Kidney (tissue), 14 donors: ENCODE data around the gene MAN2A2. TPM values are rescaled to one million over a fixed set of nuclear protein-coding genes. Genes with fewer than 3 reads are reported as not detected.
"Not testable (repeated sequence)": the region's sequence is repeated elsewhere in the genome, so short reads cannot be mapped to it uniquely, and the experiment has no call there.

Experiments
- DNase-seq, 5 donors: peaks; one replicate each; pipeline ENCODE4 v3.0.0-alpha.2; 2013 to 2020
- FAIRE-seq: peaks from 2 replicates; lab custom pipeline; 2012; peaks lifted over from hg19 to GRCh38; lab: Jason Lieb, UNC
- H3K27ac ChIP-seq, 2 donors: one replicate each; pipeline ENCODE4 v1.7.0; 2013; ENCODE audit warnings: low read depth in 2 of 2, low read length in 2 of 2, inconsistent platforms in 1 of 2
- H3K27me3 ChIP-seq: one replicate; pipeline ENCODE4 v1.7.1; 2013; ENCODE audit warnings: low read length, inconsistent platforms; ENCODE audit not compliant: control insufficient read depth, insufficient read depth
- H3K36me3 ChIP-seq, 3 donors: one replicate each; pipeline versions ENCODE4 v1.7.0 to v1.7.1; 2013; ENCODE audit warnings: low read length in 3 of 3, control low read depth in 1 of 3, inconsistent platforms in 1 of 3; ENCODE audit not compliant: insufficient read depth in 3 of 3, control insufficient read depth in 2 of 3
- H3K4me1 ChIP-seq, 3 donors: one replicate each; pipeline versions ENCODE4 v1.7.0 to v1.7.1; 2013; ENCODE audit warnings: low read length in 3 of 3, inconsistent platforms in 1 of 3, low read depth in 1 of 3; ENCODE audit not compliant: control insufficient read depth in 2 of 3, insufficient read depth in 2 of 3
- H3K4me3 ChIP-seq, 3 donors: one replicate each; pipeline versions ENCODE4 v1.7.0 to v1.8.1; 2013; ENCODE audit warnings: low read length in 3 of 3, control low read depth in 1 of 3, inconsistent platforms in 1 of 3
- H3K9ac ChIP-seq, 3 donors: one replicate each; pipeline versions ENCODE4 v1.7.0 to v1.7.1; 2013; ENCODE audit warnings: low read length in 3 of 3, control low read depth in 1 of 3, inconsistent platforms in 1 of 3
- H3K9me3 ChIP-seq, 3 donors: one replicate each; pipeline versions ENCODE4 v1.7.0 to v1.7.1; 2013; ENCODE audit warnings: low read length in 3 of 3, control low read depth in 1 of 3, inconsistent platforms in 1 of 3; ENCODE audit not compliant: control insufficient read depth in 2 of 3, insufficient read depth in 1 of 3
- intact Hi-C: fragments of 100-400 bp; cut with DNase I; formaldehyde crosslinking; loops from one replicate; pipeline ENCODE4 v1.11.1; 2022
- polyA plus RNA-seq: library from polyadenylated mRNA; stranded (reverse); fragments of 350-450 nt; fragmentation: Illumina TruSeq; extraction: RNeasy Lipid Tissue Mini Kit (QIAGEN cat#74804); gene quantifications from one replicate; pipeline ENCODE4 v1.2.3, GENCODE V29; 2014; ENCODE audit warnings: low read depth, low replicate concordance; ENCODE audit not compliant: insufficient read depth
- total RNA-seq: library from RNA; stranded (reverse); fragmentation: NEBNext Ultra II Directional; extraction: Animal tissue kit (Norgen Biotek cat#: 25700); gene quantifications from one replicate; pipeline ENCODE4 v1.2.1, GENCODE V29; 2021
- TF ChIP-seq, protein P1 (sequence below): IDR thresholded peaks from 3 replicates; pipeline ENCODE4 v1.5.1; 2012; ENCODE audit warnings: mild to moderate bottlenecking, moderate library complexity, borderline replicate concordance; ENCODE audit not compliant: insufficient read depth; ENCODE audit errors: extremely low read depth
- donor health status: control.
- donor health status: control.
- donor health status: control.
- donor health status: control.
- donor health status: control.
- donor health status: DM: yes; HTN: yes; CAD: no.
- donor health status: Normal renal cell carcinoma (clear cell type).

MAN2A2 gene
- total and polyA plus RNA-seq, 2 donors from 2014 or later, result 11.4 to 56.3 TPM

DNA sequence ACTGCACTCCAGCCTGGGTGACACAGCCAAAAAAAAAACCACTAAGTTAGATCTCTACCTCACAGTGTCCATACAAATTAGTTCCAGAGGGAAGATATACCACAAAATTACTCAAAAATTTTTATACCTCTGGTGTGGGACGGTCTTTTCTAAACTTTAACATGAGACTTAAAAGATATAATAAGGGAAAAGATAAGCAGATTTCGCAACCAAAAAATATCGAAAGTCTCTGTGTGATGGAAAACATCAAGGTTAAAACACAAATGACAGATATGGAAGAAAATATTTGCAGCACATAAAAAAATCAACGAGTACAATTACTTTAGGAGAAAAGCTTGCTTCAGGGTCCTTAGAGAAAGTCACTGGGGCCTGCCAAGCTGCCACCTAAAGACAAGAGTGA, 18.8 kb downstream of the MAN2A2 start:
- H3K9me3 ChIP-seq, result no peaks in the 10 kb centered on the region
- DNase-seq (no peak), FAIRE-seq (no peak)
- no peak overlapping the region for H3K27ac ChIP-seq
- no peak overlapping the region for H3K9ac ChIP-seq
- TF ChIP-seq, protein P1, sequence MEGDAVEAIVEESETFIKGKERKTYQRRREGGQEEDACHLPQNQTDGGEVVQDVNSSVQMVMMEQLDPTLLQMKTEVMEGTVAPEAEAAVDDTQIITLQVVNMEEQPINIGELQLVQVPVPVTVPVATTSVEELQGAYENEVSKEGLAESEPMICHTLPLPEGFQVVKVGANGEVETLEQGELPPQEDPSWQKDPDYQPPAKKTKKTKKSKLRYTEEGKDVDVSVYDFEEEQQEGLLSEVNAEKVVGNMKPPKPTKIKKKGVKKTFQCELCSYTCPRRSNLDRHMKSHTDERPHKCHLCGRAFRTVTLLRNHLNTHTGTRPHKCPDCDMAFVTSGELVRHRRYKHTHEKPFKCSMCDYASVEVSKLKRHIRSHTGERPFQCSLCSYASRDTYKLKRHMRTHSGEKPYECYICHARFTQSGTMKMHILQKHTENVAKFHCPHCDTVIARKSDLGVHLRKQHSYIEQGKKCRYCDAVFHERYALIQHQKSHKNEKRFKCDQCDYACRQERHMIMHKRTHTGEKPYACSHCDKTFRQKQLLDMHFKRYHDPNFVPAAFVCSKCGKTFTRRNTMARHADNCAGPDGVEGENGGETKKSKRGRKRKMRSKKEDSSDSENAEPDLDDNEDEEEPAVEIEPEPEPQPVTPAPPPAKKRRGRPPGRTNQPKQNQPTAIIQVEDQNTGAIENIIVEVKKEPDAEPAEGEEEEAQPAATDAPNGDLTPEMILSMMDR, result no peak
- no peaks in the 10 kb centered on the region for H3K4me1 ChIP-seq
- no peaks in the 10 kb centered on the region for H3K27me3 ChIP-seq
- H3K36me3 ChIP-seq, result peaks cover 0 to 31% (median 28%) of the 10 kb centered on the region in 3 donors
- H3K4me3 ChIP-seq, result no peak overlapping the region
- intact Hi-C loops, result no loop called here

DNA sequence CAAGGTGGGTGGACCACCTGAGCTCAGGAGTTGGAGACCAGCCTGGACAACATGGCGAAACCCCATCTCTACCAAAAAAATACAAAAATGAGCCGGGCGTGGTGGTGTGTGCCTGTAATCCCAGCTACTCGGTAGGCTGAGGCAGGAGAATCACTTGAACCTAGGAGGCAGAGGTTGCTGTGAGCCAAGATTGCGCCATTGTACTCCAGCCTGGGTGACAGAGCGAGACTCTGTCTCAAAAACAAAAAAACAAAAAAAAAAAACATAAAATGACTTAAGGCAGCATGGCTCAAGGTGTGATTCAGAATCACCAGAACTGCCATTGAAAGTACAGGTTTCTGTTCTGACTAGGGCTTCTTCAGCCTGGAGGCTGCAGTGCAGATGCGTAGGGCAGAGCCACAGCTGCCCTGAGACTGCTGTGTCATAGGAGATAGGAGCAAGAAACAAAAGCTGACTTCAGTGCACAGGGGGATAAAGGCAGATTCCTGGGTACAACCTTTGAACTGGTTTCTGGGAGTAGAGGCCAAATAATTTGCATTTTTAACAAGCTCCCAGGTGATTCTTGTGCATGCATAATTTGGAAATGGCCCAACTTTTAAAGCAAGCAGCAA, 19.7 kb downstream of the MAN2A2 start:
- H3K9ac ChIP-seq, FAIRE-seq, H3K4me1 ChIP-seq, intact Hi-C loops, H3K4me3 ChIP-seq, H3K27ac ChIP-seq, H3K9me3 ChIP-seq, H3K27me3 ChIP-seq: not testable (repeated sequence)
- peak in 1 of 5 donors; percentile 25 for DNase-seq
- H3K36me3 ChIP-seq, result peaks cover 0 to 27% (median 22%) of the 10 kb centered on the region in 3 donors

DNA sequence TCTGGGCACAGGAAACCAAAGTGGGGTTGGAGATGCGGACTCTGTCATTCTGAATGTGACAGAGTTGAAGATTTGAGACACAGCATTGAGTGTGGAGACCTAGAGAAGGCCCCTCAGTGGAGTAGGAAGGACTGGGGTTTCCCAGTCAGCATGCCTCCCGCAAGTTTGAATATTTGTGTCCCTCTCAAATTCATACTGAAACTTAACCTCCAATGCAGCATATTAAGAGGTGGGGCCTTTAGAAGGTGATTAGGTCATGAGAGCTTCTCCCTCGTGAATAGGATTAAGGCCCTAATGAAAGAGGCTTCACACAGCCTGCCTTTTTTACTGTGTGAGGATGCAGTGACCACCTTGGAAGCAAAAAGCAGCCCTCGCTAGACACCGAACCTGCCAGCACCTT, 21.3 kb downstream of the MAN2A2 start:
- Histone ChIP-seq H3K4me1 (no peaks in the 10 kb centered on the region), H3K9ac (no peak overlapping the region), H3K27me3 (no peaks in the 10 kb centered on the region), H3K36me3 (peaks cover 0 to 15% (median 15%) of the 10 kb centered on the region in 3 donors), H3K27ac (no peak overlapping the region), H3K4me3 (no peak overlapping the region), H3K9me3 (no peaks in the 10 kb centered on the region)
- DNase-seq (no peak), FAIRE-seq (no peak)
- intact Hi-C loops, result no loop called here
- TF ChIP-seq, protein P1, result no peak

DNA sequence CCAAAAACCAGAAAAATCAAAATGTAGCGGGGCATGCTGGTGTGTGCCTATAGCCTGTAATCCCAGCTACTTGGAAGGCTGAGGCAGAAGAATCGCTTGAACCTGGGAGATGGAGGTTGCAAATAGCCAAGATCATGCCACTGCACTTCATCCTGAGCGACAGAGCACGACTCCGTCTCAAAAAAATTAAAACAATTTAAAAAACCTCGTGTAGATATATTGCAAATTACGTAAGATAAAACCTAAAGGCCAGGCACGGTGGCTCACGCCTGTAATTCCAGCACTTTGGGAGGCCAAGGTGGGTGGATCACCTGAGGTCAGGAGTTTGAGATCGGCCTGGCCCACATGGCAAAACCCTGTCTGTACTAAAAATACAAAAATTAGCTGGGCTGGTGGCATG, 23.7 kb downstream of the MAN2A2 start:
- intact Hi-C loops, FAIRE-seq: not testable (repeated sequence)
- H3K4me1 ChIP-seq, result peaks cover 0 to 12% (median 7%) of the 10 kb centered on the region in 3 donors

DNA sequence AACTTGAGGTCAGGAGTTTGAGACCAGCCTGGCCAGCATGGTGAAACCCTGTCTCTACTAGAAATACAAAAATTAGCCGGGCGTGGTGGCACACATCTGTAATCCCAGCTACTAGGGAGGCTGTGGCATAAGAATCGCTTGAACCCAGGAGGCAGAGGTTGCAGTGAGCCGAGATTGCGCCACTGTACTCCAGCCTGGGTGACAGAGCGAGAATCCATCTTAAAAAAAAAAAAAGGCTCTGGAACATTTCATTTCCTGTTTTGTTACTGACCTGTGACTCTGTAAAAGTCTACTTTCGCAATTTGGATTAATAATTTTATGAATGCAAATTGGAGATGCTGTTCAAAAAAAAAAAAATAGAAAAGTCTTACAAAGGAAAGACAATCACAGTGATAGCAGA, 25.0 kb downstream of the MAN2A2 start:
- H3K27ac ChIP-seq, intact Hi-C loops, FAIRE-seq, H3K27me3 ChIP-seq, H3K9ac ChIP-seq, H3K9me3 ChIP-seq, DNase-seq, H3K36me3 ChIP-seq, H3K4me3 ChIP-seq: not testable (repeated sequence)
- peaks cover 0 to 18% (median 7%) of the 10 kb centered on the region in 3 donors for H3K4me1 ChIP-seq

More for the DNA sequence above, 23.7 kb downstream of the MAN2A2 start:
- H3K4me3 ChIP-seq, H3K27ac ChIP-seq, DNase-seq, H3K9ac ChIP-seq, H3K36me3 ChIP-seq, H3K27me3 ChIP-seq, H3K9me3 ChIP-seq: not testable (repeated sequence)
